Renal cortical epithelial cell (primary cell): ENCODE results near the gene NUP50. TPM values are rescaled to one million over a fixed set of nuclear protein-coding genes. Genes with fewer than 3 reads are reported as not detected.

Experiments
- DNase-seq: peaks from one replicate; pipeline ENCODE4 v3.0.0-alpha.2; 2011; ENCODE audit warnings: low read depth
- total RNA-seq: library from RNA; depleted of rRNA; stranded (reverse); fragments of >200 nt; gene quantifications from 2 replicates; pipeline ENCODE4 v1.2.3, GENCODE V29; 2014

NUP50 gene
- total RNA-seq, 1 donor from 2014 or later, result 47.4 TPM

GRCh38 chr22:45230026-45230721 lies 66.4 kb downstream of the NUP50 start:
- DNase-seq, result no peak

- no peak for DNase-seq
These were observed 67.6 kb downstream of the NUP50 start for GRCh38 chr22:45231293-45231692.

GRCh38 chr22:45233386-45233785 lies 69.7 kb downstream of the NUP50 start:
- no peak for DNase-seq

- no peak for DNase-seq
These were observed 70.1 kb downstream of the NUP50 start for GRCh38 chr22:45233827-45234226.

GRCh38 chr22:45235101-45235777 lies 71.5 kb downstream of the NUP50 start:
- no peak for DNase-seq

- no peak for DNase-seq
These were observed 72.2 kb downstream of the NUP50 start for GRCh38 chr22:45235851-45236342.

GRCh38 chr22:45237065-45237990 lies 73.6 kb downstream of the NUP50 start:
- no peak for DNase-seq

Other genes with a start within 250 kb of the NUP50 start
- gene PHF21B, start 153.9 kb upstream of the NUP50 start, total RNA-seq, result not detected in 2 replicates
- gene KIAA0930, start 77.0 kb downstream of the NUP50 start, total RNA-seq, result 40.5 and 55.4 TPM in 2 replicates
- not detected in 2 replicates for gene UPK3A, start 121.0 kb downstream of the NUP50 start, total RNA-seq
- 4.0 and 12.7 TPM in 2 replicates for gene FAM118A, start 146.0 kb downstream of the NUP50 start, total RNA-seq
- gene SMC1B, start 249.7 kb downstream of the NUP50 start, total RNA-seq, result not detected in 2 replicates
- gene RIBC2, start 249.8 kb downstream of the NUP50 start, total RNA-seq, result 0.30 TPM in 1 of 2 replicates, not detected in the other